ENCODE measurements around the gene STAB1.

Gene STAB1

GRCh38 chr3:52503788-52504424 lies 8.8 kb downstream of the STAB1 start:
- no peak overlapping the region for H3K9ac ChIP-seq (ENCODE audit: low read depth, low read length)
- 83% methylated on average over 23 of the region's 23 CpGs for WGBS
- no peaks in the 10 kb centered on the region for H3K4me1 ChIP-seq (ENCODE audit: insufficient read depth, low read length)
- no peaks in the 10 kb centered on the region for H3K27me3 ChIP-seq (ENCODE audit: insufficient read depth, low read length)
- H3K4me3 ChIP-seq (ENCODE audit: low read length) = no peak overlapping the region
- H3K27ac ChIP-seq (ENCODE audit: low read depth, low read length) = no peak overlapping the region
- H3K36me3 ChIP-seq (ENCODE audit: insufficient read depth, low read length) = no peaks in the 10 kb centered on the region
- H3K9me3 ChIP-seq (ENCODE audit: insufficient read depth, low read depth, low read length) = no peaks in the 10 kb centered on the region

GRCh38 chr3:52504977-52505376 lies 9.8 kb downstream of the STAB1 start:
- H3K9me3 ChIP-seq (ENCODE audit: insufficient read depth, low read depth, low read length) = no peaks in the 10 kb centered on the region
- no peak overlapping the region for H3K9ac ChIP-seq (ENCODE audit: low read depth, low read length)
- WGBS = 82% methylated on average over 10 of the region's 10 CpGs
- H3K36me3 ChIP-seq (ENCODE audit: insufficient read depth, low read length) = no peaks in the 10 kb centered on the region
- no peaks in the 10 kb centered on the region for H3K27me3 ChIP-seq (ENCODE audit: insufficient read depth, low read length)
- H3K27ac ChIP-seq (ENCODE audit: low read depth, low read length) = no peak overlapping the region
- no peaks in the 10 kb centered on the region for H3K4me1 ChIP-seq (ENCODE audit: insufficient read depth, low read length)
- H3K4me3 ChIP-seq (ENCODE audit: low read length) = no peak overlapping the region

- H3K9ac ChIP-seq (ENCODE audit: low read depth, low read length) = no peak overlapping the region
- H3K4me3 ChIP-seq (ENCODE audit: low read length) = no peak overlapping the region
- H3K27me3 ChIP-seq (ENCODE audit: insufficient read depth, low read length) = no peaks in the 10 kb centered on the region
- H3K4me1 ChIP-seq (ENCODE audit: insufficient read depth, low read length) = no peaks in the 10 kb centered on the region
- no peaks in the 10 kb centered on the region for H3K9me3 ChIP-seq (ENCODE audit: insufficient read depth, low read depth, low read length)
- no peaks in the 10 kb centered on the region for H3K36me3 ChIP-seq (ENCODE audit: insufficient read depth, low read length)
- H3K27ac ChIP-seq (ENCODE audit: low read depth, low read length) = no peak overlapping the region
- 89% methylated on average over 27 of the region's 27 CpGs for WGBS
These were observed 11.3 kb downstream of the STAB1 start for GRCh38 chr3:52506266-52506966.

GRCh38 chr3:52507359-52507758 lies 12.2 kb downstream of the STAB1 start:
- no peak overlapping the region for H3K9ac ChIP-seq (ENCODE audit: low read depth, low read length)
- no peaks in the 10 kb centered on the region for H3K36me3 ChIP-seq (ENCODE audit: insufficient read depth, low read length)
- no peaks in the 10 kb centered on the region for H3K4me1 ChIP-seq (ENCODE audit: insufficient read depth, low read length)
- no peak overlapping the region for H3K27ac ChIP-seq (ENCODE audit: low read depth, low read length)
- H3K9me3 ChIP-seq (ENCODE audit: insufficient read depth, low read depth, low read length) = no peaks in the 10 kb centered on the region
- WGBS = 75% methylated on average over 5 of the region's 5 CpGs
- H3K4me3 ChIP-seq (ENCODE audit: low read length) = no peak overlapping the region
- no peaks in the 10 kb centered on the region for H3K27me3 ChIP-seq (ENCODE audit: insufficient read depth, low read length)

GRCh38 chr3:52509753-52510328 lies 14.7 kb downstream of the STAB1 start:
- H3K4me1 ChIP-seq (ENCODE audit: insufficient read depth, low read length) = no peaks in the 10 kb centered on the region
- no peak overlapping the region for H3K9ac ChIP-seq (ENCODE audit: low read depth, low read length)
- no peaks in the 10 kb centered on the region for H3K36me3 ChIP-seq (ENCODE audit: insufficient read depth, low read length)
- no peaks in the 10 kb centered on the region; the same call in 1 of the 2 replicates for H3K27me3 ChIP-seq (ENCODE audit: insufficient read depth, low read length)
- no peak overlapping the region for H3K27ac ChIP-seq (ENCODE audit: low read depth, low read length)
- 89% methylated on average over 12 of the region's 12 CpGs for WGBS
- no peak overlapping the region for H3K4me3 ChIP-seq (ENCODE audit: low read length)
- no peaks in the 10 kb centered on the region for H3K9me3 ChIP-seq (ENCODE audit: insufficient read depth, low read depth, low read length)

GRCh38 chr3:52511509-52511908 lies 16.4 kb downstream of the STAB1 start:
- no peak overlapping the region for H3K9ac ChIP-seq (ENCODE audit: low read depth, low read length)
- no peak overlapping the region for H3K27ac ChIP-seq (ENCODE audit: low read depth, low read length)
- no peaks in the 10 kb centered on the region for H3K4me1 ChIP-seq (ENCODE audit: insufficient read depth, low read length)
- no peak overlapping the region for H3K4me3 ChIP-seq (ENCODE audit: low read length)
- H3K36me3 ChIP-seq (ENCODE audit: insufficient read depth, low read length) = no peaks in the 10 kb centered on the region
- no peaks in the 10 kb centered on the region; the same call in 1 of the 2 replicates for H3K27me3 ChIP-seq (ENCODE audit: insufficient read depth, low read length)
- H3K9me3 ChIP-seq (ENCODE audit: insufficient read depth, low read depth, low read length) = no peaks in the 10 kb centered on the region
- 86% methylated on average over 7 of the region's 7 CpGs for WGBS

- 71% methylated on average over 7 of the region's 8 CpGs for WGBS
- H3K4me3 ChIP-seq (ENCODE audit: low read length) = no peak overlapping the region
- no peak overlapping the region for H3K9ac ChIP-seq (ENCODE audit: low read depth, low read length)
- no peaks in the 10 kb centered on the region for H3K9me3 ChIP-seq (ENCODE audit: insufficient read depth, low read depth, low read length)
- H3K27me3 ChIP-seq (ENCODE audit: insufficient read depth, low read length) = no peaks in the 10 kb centered on the region; the same call in 1 of the 2 replicates
- H3K4me1 ChIP-seq (ENCODE audit: insufficient read depth, low read length) = no peaks in the 10 kb centered on the region
- H3K36me3 ChIP-seq (ENCODE audit: insufficient read depth, low read length) = no peaks in the 10 kb centered on the region
- no peak overlapping the region for H3K27ac ChIP-seq (ENCODE audit: low read depth, low read length)
These were observed 17.0 kb downstream of the STAB1 start for GRCh38 chr3:52512105-52512504.

GRCh38 chr3:52512727-52513126 lies 17.6 kb downstream of the STAB1 start:
- Histone ChIP-seq H3K4me3 (ENCODE audit: low read length) (no peak overlapping the region), H3K9ac (ENCODE audit: low read depth, low read length) (no peak overlapping the region), H3K4me1 (ENCODE audit: insufficient read depth, low read length) (no peaks in the 10 kb centered on the region), H3K9me3 (ENCODE audit: insufficient read depth, low read depth, low read length) (no peaks in the 10 kb centered on the region), H3K36me3 (ENCODE audit: insufficient read depth, low read length) (no peaks in the 10 kb centered on the region), H3K27me3 (ENCODE audit: insufficient read depth, low read length) (no peaks in the 10 kb centered on the region; the same call in 1 of the 2 replicates), H3K27ac (ENCODE audit: low read depth, low read length) (no peak overlapping the region)
- 81% methylated on average over 17 of the region's 17 CpGs for WGBS

GRCh38 chr3:52513281-52513680 lies 18.1 kb downstream of the STAB1 start:
- Histone ChIP-seq H3K36me3 (ENCODE audit: insufficient read depth, low read length) (no peaks in the 10 kb centered on the region), H3K27me3 (ENCODE audit: insufficient read depth, low read length) (peaks cover 5% of the 10 kb centered on the region; the same call in 1 of the 2 replicates), H3K4me1 (ENCODE audit: insufficient read depth, low read length) (no peaks in the 10 kb centered on the region), H3K9ac (ENCODE audit: low read depth, low read length) (no peak overlapping the region), H3K27ac (ENCODE audit: low read depth, low read length) (no peak overlapping the region), H3K9me3 (ENCODE audit: insufficient read depth, low read depth, low read length) (no peaks in the 10 kb centered on the region), H3K4me3 (ENCODE audit: low read length) (no peak overlapping the region)
- WGBS = 88% methylated on average over 7 of the region's 7 CpGs

- peaks cover 8% of the 10 kb centered on the region for H3K27me3 ChIP-seq (ENCODE audit: insufficient read depth, low read length)
- no peak overlapping the region for H3K27ac ChIP-seq (ENCODE audit: low read depth, low read length)
- H3K4me3 ChIP-seq (ENCODE audit: low read length) = no peak overlapping the region
- H3K36me3 ChIP-seq (ENCODE audit: insufficient read depth, low read length) = no peaks in the 10 kb centered on the region
- H3K9ac ChIP-seq (ENCODE audit: low read depth, low read length) = no peak overlapping the region; the same call in 1 of the 2 replicates
- H3K9me3 ChIP-seq (ENCODE audit: insufficient read depth, low read depth, low read length) = no peaks in the 10 kb centered on the region
- no peaks in the 10 kb centered on the region for H3K4me1 ChIP-seq (ENCODE audit: insufficient read depth, low read length)
- 89% methylated on average over 10 of the region's 11 CpGs for WGBS
These were observed 19.4 kb downstream of the STAB1 start for GRCh38 chr3:52514576-52514975.

- H3K36me3 ChIP-seq (ENCODE audit: insufficient read depth, low read length) = no peaks in the 10 kb centered on the region
- H3K27ac ChIP-seq (ENCODE audit: low read depth, low read length) = no peak overlapping the region
- no peaks in the 10 kb centered on the region for H3K9me3 ChIP-seq (ENCODE audit: insufficient read depth, low read depth, low read length)
- WGBS = 79% methylated on average over 6 of the region's 6 CpGs
- H3K4me1 ChIP-seq (ENCODE audit: insufficient read depth, low read length) = no peaks in the 10 kb centered on the region
- no peak overlapping the region for H3K4me3 ChIP-seq (ENCODE audit: low read length)
- no peak overlapping the region for H3K9ac ChIP-seq (ENCODE audit: low read depth, low read length)
- H3K27me3 ChIP-seq (ENCODE audit: insufficient read depth, low read length) = peaks cover 8% of the 10 kb centered on the region
These were observed 20.1 kb downstream of the STAB1 start for GRCh38 chr3:52515192-52515591.
